Brain pericyte (primary cell): ENCODE results near the gene ZMYM2.
"Not testable (repeated sequence)": the region's sequence is repeated elsewhere in the genome, so short reads cannot be mapped to it uniquely, and the experiment has no call there.

ENCODE experiments used
- DNase-seq: peaks from one replicate; pipeline ENCODE4 v3.0.0-alpha.2; 2012; ENCODE audit warnings: low read depth, low spot score

ZMYM2 gene

GRCh38 chr13:19982447-19983043 is 24.0 kb downstream of the ZMYM2 start:
- no peak for DNase-seq

GRCh38 chr13:19984430-19985218 is 26.1 kb downstream of the ZMYM2 start:
- DNase-seq = no peak

GRCh38 chr13:19985219-19985556 is 26.7 kb downstream of the ZMYM2 start:
- DNase-seq = no peak

- no peak for DNase-seq
These were observed 33.0 kb downstream of the ZMYM2 start for GRCh38 chr13:19991531-19991930.

GRCh38 chr13:19993024-19993423 is 34.5 kb downstream of the ZMYM2 start:
- DNase-seq = no peak

- DNase-seq = no peak
These were observed 40.4 kb downstream of the ZMYM2 start for GRCh38 chr13:19998960-19999359.

GRCh38 chr13:20000062-20000552 is 41.6 kb downstream of the ZMYM2 start:
- DNase-seq = no peak

DNA sequence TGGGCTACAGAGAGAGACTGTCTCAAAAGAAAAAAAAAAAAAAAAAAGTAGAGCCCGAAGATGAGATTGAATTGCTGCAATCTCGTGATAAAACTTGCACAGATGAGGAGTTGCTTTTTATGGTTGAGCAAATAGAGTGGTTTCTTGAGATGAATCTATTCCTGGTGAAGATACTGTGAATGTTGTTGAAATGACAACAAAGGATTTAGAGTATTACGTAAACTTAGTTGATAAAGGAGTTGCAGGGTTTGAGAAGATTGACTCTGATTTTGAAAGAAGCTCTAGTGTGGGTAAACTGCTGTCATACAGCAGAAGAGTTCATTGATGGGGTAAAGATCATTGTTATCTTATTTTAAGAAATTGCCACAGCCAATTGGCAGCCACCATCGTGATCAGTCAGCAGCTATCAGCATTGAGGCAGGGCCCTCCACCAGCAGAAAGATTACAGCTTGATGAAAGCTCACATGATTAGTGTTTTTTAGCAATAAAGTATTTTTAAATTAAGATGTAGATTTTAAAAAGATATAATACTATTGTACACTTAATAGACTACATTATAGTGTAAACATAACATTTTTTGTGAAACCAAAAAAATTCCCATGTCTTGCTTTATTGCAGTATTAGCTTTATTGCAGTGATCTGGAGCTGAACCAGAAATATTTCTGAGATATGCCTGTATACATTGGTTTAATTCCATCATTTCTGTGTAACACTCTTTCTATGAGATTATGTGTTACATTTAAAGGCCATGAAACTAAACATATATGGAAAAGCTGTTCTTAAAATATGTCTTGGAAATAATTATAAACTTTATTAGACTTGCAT is 43.1 kb downstream of the ZMYM2 start:
- DNase-seq = no peak

DNA sequence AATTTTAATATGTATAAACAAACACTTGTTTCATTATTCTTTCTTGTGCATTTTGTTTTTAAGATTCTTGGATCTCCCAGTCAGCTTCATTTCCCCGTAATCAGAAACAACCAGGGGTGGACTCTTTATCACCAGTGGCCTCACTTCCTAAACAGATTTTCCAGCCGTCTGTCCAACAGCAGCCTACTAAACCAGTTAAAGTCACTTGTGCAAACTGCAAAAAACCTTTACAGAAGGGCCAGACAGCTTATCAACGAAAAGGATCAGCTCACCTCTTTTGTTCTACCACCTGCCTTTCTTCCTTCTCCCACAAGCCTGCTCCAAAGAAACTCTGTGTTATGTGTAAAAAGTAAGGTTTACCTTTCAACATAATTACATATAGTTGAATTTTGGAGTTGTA is 44.3 kb downstream of the ZMYM2 start:
- DNase-seq = no peak

GRCh38 chr13:20006206-20006605 is 47.7 kb downstream of the ZMYM2 start:
- peak; percentile 3 for DNase-seq

GRCh38 chr13:20015763-20016162 is 57.2 kb downstream of the ZMYM2 start:
- no peak for DNase-seq

GRCh38 chr13:20016649-20017364 is 58.3 kb downstream of the ZMYM2 start:
- no peak for DNase-seq

- no peak for DNase-seq
These were observed 58.8 kb downstream of the ZMYM2 start for GRCh38 chr13:20017365-20017711.

- DNase-seq = no peak
These were observed 60.5 kb downstream of the ZMYM2 start for GRCh38 chr13:20019043-20019442.

DNA sequence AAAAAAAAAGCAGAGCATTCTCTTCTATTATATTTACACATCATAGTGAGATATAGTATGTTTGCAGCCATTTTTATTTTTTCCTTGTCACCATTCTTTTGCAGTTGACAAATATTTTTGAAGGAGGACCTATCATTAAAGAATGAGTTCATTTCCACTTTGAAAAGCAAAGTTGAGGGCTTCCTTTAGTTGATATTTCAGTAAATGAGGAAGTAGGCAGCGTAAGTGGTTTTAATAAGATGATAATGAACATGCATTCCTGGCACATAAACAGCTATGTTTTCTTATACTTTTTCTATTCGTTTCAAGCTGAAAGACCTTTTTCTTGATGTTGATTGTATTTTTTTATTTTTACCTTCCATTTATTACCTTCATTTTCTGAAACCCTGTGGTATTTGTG is 66.2 kb downstream of the ZMYM2 start:
- DNase-seq = no peak

DNA sequence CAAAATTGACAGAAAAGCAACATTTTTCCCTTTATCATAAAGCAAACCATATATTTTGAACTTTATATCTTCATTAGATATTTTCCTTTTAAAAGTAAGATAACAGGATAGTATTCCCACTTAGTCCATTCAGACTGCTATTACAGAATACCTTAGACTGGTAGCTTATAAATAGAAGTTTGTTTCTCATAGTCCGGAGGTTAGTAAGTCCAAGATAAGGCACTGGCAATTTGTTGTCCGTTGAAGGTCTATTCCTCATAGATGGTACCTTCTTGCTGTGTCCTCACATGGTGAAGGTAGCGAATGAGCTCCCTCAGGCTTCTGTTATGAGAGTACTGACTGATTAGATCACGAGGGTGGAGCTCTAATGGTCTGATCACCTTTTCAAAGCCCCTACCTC is 70.4 kb downstream of the ZMYM2 start:
- DNase-seq = no peak

DNA sequence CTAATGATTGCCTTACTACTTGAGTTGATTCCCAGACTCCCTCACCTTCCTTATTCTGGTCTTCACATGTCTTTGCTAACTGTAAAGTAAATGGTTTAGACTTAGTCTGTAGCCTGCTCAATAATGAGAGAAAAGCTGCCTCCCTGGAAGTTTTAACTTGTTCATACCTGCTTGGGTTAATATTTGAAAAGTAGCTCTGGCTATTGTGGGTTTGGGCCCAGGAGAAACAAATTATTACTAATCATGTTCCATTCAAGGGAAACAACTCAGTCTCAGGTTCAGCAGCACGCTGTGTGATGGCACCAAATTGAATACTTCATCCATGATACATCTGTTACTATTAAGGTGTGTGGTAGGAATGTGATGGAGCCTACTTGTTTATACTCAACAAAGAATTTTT is 75.0 kb downstream of the ZMYM2 start:
- DNase-seq = no peak

- DNase-seq = no peak
These were observed 76.6 kb downstream of the ZMYM2 start for GRCh38 chr13:20035130-20035529.

GRCh38 chr13:20037908-20038307 is 79.4 kb downstream of the ZMYM2 start:
- DNase-seq = no peak

DNA sequence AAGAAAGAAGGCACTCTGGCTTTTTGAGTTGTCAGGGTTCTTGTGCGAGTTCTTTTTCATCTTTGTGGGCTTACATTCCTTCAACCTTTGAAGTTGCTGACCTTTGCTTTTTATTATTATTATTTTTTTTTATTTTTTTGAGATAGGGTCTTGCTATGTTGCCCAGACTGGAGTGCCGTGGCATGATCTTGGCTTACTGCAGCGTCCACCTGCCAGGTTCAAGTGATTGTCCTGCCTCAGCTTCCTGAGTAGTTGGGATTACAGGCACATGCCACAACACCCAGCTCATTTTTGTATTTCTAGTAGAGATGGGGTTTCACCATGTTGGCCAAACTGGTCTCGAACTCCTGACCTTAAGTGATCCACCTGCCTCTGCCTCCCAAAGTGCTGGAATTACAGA is 84.1 kb downstream of the ZMYM2 start:
- DNase-seq = not testable (repeated sequence)

- no peak for DNase-seq
These were observed 84.8 kb downstream of the ZMYM2 start for GRCh38 chr13:20043207-20043925.
